GM18505 (cell line): ENCODE measurements around the gene NKX6-2.

Source experiments
- ATAC-seq: cut with Tn5 transposase; IDR thresholded peaks from one replicate; pipeline ENCODE4 v1.9.1; 2021; ENCODE audit not compliant: unreplicated experiment
- POLR2A ChIP-seq: IDR thresholded peaks from 4 replicates; pipeline ENCODE4 v1.6.1; 2011; ENCODE audit warnings: borderline replicate concordance; ENCODE audit not compliant: insufficient read depth, insufficient read length; ENCODE audit errors: extremely low read depth

Gene NKX6-2

DNA sequence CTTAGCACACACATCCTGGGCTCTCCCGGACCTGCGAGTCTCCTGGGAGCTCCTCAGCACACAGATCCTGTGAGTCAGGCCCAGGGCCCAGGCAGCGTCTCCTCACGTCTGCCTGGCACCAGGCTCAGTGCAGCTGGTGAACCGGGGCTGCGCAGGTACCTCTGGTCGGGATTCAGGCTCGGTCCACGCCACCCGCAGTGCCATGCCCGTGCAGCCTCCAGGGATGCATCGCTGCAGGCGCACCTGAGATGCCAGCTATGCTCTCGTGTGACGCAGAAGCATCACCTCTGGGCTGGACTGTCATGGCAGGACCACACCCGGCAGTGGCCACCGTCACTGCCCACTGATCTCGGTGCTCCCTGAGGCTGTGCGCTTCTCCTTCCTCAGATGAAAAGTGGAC, 52.0 kb downstream of the NKX6-2 start:
- no peak for TF ChIP-seq POLR2A
- ATAC-seq: no peak
